ENCODE data around the gene SLC30A7. TPM values are rescaled to one million over a fixed set of nuclear protein-coding genes. Genes with fewer than 3 reads are reported as not detected.

Gene SLC30A7
- total RNA-seq, 1 donor from 2014 or later: 30.1 TPM

- peaks cover 30% of the 10 kb centered on the region for H3K36me3 Mint-ChIP-seq
- H3K27me3 Mint-ChIP-seq: no peaks in the 10 kb centered on the region
- no peaks in the 10 kb centered on the region for H3K4me1 Mint-ChIP-seq (ENCODE audit: unreplicated experiment)
- no peak for TF ChIP-seq CTCF (conservative IDR thresholded peaks at IDR 0.05)
- no peak overlapping the region for H3K27ac Mint-ChIP-seq
- no peak for DNase-seq (ENCODE audit: extremely low spot score, unreplicated experiment)
- no peaks in the 10 kb centered on the region for H3K9me3 Mint-ChIP-seq
- H3K4me3 Mint-ChIP-seq: no peak overlapping the region
These were observed 108.8 kb downstream of the SLC30A7 start for GRCh38 chr1:101004670-101005069.

GRCh38 chr1:101005183-101005582 is 109.3 kb downstream of the SLC30A7 start:
- no peak for TF ChIP-seq CTCF (conservative IDR thresholded peaks at IDR 0.05)
- Mint-ChIP-seq H3K9me3 (no peaks in the 10 kb centered on the region), H3K4me3 (no peak overlapping the region), H3K27ac (no peak overlapping the region), H3K36me3 (peaks cover 27% of the 10 kb centered on the region), H3K4me1 (ENCODE audit: unreplicated experiment) (no peaks in the 10 kb centered on the region), H3K27me3 (no peaks in the 10 kb centered on the region)
- DNase-seq (ENCODE audit: extremely low spot score, unreplicated experiment): no peak

GRCh38 chr1:101005871-101006270 is 110.0 kb downstream of the SLC30A7 start:
- Mint-ChIP-seq H3K4me3 (no peak overlapping the region), H3K27me3 (no peaks in the 10 kb centered on the region), H3K27ac (no peak overlapping the region), H3K4me1 (ENCODE audit: unreplicated experiment) (no peaks in the 10 kb centered on the region), H3K9me3 (no peaks in the 10 kb centered on the region), H3K36me3 (peaks cover 27% of the 10 kb centered on the region)
- DNase-seq (ENCODE audit: extremely low spot score, unreplicated experiment): no peak
- no peak for TF ChIP-seq CTCF (conservative IDR thresholded peaks at IDR 0.05)

GRCh38 chr1:101006553-101006952 is 110.7 kb downstream of the SLC30A7 start:
- Mint-ChIP-seq H3K27me3 (no peaks in the 10 kb centered on the region), H3K9me3 (no peaks in the 10 kb centered on the region), H3K4me3 (no peak overlapping the region), H3K4me1 (ENCODE audit: unreplicated experiment) (no peaks in the 10 kb centered on the region), H3K36me3 (peaks cover 23% of the 10 kb centered on the region), H3K27ac (no peak overlapping the region)
- no peak for TF ChIP-seq CTCF (conservative IDR thresholded peaks at IDR 0.05)
- DNase-seq (ENCODE audit: extremely low spot score, unreplicated experiment): no peak

- no peak for TF ChIP-seq CTCF (conservative IDR thresholded peaks at IDR 0.05)
- H3K4me1 Mint-ChIP-seq (ENCODE audit: unreplicated experiment): no peaks in the 10 kb centered on the region
- no peak for DNase-seq (ENCODE audit: extremely low spot score, unreplicated experiment)
- H3K9me3 Mint-ChIP-seq: no peaks in the 10 kb centered on the region
- no peak overlapping the region for H3K27ac Mint-ChIP-seq
- no peaks in the 10 kb centered on the region for H3K27me3 Mint-ChIP-seq
- H3K36me3 Mint-ChIP-seq: peaks cover 30% of the 10 kb centered on the region
- H3K4me3 Mint-ChIP-seq: no peak overlapping the region
These were observed 112.4 kb downstream of the SLC30A7 start for GRCh38 chr1:101008229-101008834.

- TF ChIP-seq CTCF (conservative IDR thresholded peaks at IDR 0.05): no peak
- Mint-ChIP-seq H3K9me3 (no peaks in the 10 kb centered on the region), H3K27me3 (no peaks in the 10 kb centered on the region), H3K4me1 (ENCODE audit: unreplicated experiment) (no peaks in the 10 kb centered on the region), H3K27ac (no peak overlapping the region), H3K36me3 (peaks cover 21% of the 10 kb centered on the region), H3K4me3 (no peak overlapping the region)
- DNase-seq (ENCODE audit: extremely low spot score, unreplicated experiment): no peak
These were observed 117.9 kb downstream of the SLC30A7 start for GRCh38 chr1:101013776-101014175.
